ENCODE results near the gene CPD.

DNA sequence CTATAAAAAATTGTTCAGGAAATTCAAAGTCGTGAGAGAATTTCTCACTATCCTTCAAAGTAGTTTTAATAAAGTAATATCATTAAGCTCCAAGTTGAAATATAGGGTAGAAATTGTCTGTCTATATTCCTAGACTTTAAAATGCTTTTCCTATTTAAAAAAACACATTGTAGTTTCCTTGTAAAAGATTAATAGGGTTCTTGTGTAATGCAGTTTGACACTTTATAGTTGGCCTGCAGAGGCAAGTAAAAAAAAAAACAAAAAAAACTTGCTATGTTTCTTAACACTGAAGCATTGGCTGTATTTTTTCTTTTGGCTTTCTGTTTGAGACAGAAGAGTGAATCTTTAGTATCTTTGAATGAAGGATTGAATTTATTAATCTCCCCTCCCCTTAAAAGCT is 17.4 kb downstream of the CPD start:
- TF ChIP-seq, protein P1, sequence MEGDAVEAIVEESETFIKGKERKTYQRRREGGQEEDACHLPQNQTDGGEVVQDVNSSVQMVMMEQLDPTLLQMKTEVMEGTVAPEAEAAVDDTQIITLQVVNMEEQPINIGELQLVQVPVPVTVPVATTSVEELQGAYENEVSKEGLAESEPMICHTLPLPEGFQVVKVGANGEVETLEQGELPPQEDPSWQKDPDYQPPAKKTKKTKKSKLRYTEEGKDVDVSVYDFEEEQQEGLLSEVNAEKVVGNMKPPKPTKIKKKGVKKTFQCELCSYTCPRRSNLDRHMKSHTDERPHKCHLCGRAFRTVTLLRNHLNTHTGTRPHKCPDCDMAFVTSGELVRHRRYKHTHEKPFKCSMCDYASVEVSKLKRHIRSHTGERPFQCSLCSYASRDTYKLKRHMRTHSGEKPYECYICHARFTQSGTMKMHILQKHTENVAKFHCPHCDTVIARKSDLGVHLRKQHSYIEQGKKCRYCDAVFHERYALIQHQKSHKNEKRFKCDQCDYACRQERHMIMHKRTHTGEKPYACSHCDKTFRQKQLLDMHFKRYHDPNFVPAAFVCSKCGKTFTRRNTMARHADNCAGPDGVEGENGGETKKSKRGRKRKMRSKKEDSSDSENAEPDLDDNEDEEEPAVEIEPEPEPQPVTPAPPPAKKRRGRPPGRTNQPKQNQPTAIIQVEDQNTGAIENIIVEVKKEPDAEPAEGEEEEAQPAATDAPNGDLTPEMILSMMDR (IDR thresholded peaks at IDR 0.05) = no peak
- no peak for TF ChIP-seq POLR2A (IDR thresholded peaks at IDR 0.05)

Measured in uterus (tissue), 2 donors.